Measurements from ENCODE around the gene BRICD5.
A peak's percentile ranks its signal among the peaks of the same experiment; 100 is the strongest.

DNA sequence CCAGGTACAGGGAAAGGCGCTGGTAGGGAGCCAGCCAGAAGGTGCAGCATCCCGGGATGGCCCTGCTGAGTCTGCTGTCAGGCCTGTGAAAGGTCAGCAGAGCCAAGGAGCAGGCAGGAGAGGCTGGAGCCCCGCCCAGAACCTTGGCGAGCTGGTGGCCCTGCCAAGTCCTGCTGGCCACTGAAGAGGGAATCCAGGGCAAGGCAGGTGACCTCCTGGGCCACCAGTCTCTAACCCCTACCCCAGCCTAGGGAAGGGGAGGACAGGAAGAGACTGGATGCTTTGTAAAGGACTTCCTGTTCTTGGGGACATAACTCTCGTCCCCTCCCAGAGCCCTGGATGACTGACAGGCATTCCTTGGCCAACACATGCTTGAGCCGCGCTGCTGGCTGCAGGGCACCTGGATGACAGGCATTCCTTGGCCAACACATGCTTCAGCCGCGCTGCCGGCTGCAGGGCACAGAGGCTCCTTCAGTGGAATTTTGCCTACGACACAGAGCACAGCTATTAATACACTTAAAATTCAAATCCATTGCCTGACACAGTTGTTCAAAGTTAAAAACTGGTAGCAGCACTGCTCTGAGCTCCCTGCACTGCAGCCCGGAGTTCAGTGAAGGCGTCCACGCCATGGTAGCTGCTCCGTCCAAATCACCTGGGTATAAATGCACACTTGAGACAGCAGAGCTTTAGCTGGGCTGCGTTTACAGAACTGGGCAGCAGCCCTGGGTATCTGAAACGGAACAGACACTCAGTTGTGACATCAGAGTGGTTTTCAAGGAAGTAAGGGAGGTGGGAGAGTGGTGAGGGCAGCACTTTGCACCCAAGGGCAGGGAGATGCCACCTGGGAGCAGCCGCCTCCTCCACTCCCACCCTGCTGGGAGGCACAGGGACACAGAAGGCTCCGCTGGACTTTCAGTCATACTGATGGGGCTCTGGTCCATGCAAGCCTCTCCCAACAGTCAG, 2.0 kb upstream of the BRICD5 start:
- no peak for TF ChIP-seq POLR2A (IDR thresholded peaks at IDR 0.05; ENCODE audit: low read depth, low read length)
- TF ChIP-seq POLR2AphosphoS5 (IDR thresholded peaks at IDR 0.05; ENCODE audit: low read depth, low read length) = no peak; the same call in 1 of the 2 replicates
- TF ChIP-seq TAF1 (IDR thresholded peaks at IDR 0.05; ENCODE audit: low read depth, low read length) = no peak
- 0 out of 2 replicates have a peak, but pooled peaks have one; percentile 13 for TF ChIP-seq POU2F2 (IDR thresholded peaks at IDR 0.05; ENCODE audit: low read depth, low read length)
- TF ChIP-seq SPI1 (IDR thresholded peaks at IDR 0.05; ENCODE audit: low read depth, low read length) = no peak
- TF ChIP-seq PAX5 (IDR thresholded peaks at IDR 0.05; ENCODE audit: insufficient read depth, low read length, severe bottlenecking) = no peak

All from GM12891 (cell line).